HG03097 (cell line): Measurements from ENCODE around the gene NDUFV1.
"Not testable (repeated sequence)": the region's sequence is repeated elsewhere in the genome, so short reads cannot be mapped to it uniquely, and the experiment has no call there.

Source experiments
- ATAC-seq: cut with Tn5 transposase; IDR thresholded peaks from one replicate; pipeline ENCODE4 v1.9.1; 2021; ENCODE audit not compliant: unreplicated experiment, low FRiP score

NDUFV1 gene

GRCh38 chr11:67585911-67586310 is 20.8 kb upstream of the NDUFV1 start:
- ATAC-seq: no peak

GRCh38 chr11:67586568-67587250 is 20.0 kb upstream of the NDUFV1 start:
- ATAC-seq: no peak

- peak; percentile 24 for ATAC-seq
These were observed 18.6 kb upstream of the NDUFV1 start for GRCh38 chr11:67588136-67588503.

- not testable (repeated sequence) for ATAC-seq
These were observed 17.8 kb upstream of the NDUFV1 start for GRCh38 chr11:67588899-67589415.

GRCh38 chr11:67592880-67593564 is 13.7 kb upstream of the NDUFV1 start:
- no peak for ATAC-seq

GRCh38 chr11:67593565-67593905 is 13.2 kb upstream of the NDUFV1 start:
- ATAC-seq: no peak

GRCh38 chr11:67594480-67594879 is 12.3 kb upstream of the NDUFV1 start:
- no peak for ATAC-seq

GRCh38 chr11:67596753-67597300 is 9.9 kb upstream of the NDUFV1 start:
- ATAC-seq: no peak

GRCh38 chr11:67597458-67597857 is 9.3 kb upstream of the NDUFV1 start:
- ATAC-seq: not testable (repeated sequence)

GRCh38 chr11:67597963-67598362 is 8.8 kb upstream of the NDUFV1 start:
- not testable (repeated sequence) for ATAC-seq

- no peak for ATAC-seq
These were observed 7.6 kb upstream of the NDUFV1 start for GRCh38 chr11:67599149-67599548.

GRCh38 chr11:67600324-67601029 is 6.3 kb upstream of the NDUFV1 start:
- peak; percentile 74 for ATAC-seq

- no peak for ATAC-seq
These were observed 5.6 kb upstream of the NDUFV1 start for GRCh38 chr11:67601098-67601497.

- ATAC-seq: not testable (repeated sequence)
These were observed 2.6 kb upstream of the NDUFV1 start for GRCh38 chr11:67604119-67604518.

- ATAC-seq: no peak
These were observed 1.9 kb upstream of the NDUFV1 start for GRCh38 chr11:67604815-67605214.

GRCh38 chr11:67605231-67606011 is 1.3 kb upstream of the NDUFV1 start:
- no peak for ATAC-seq

- ATAC-seq: no peak
These were observed 644 bp upstream of the NDUFV1 start for GRCh38 chr11:67606093-67606491.

GRCh38 chr11:67607507-67607906 is 771 bp downstream of the NDUFV1 start:
- no peak for ATAC-seq

GRCh38 chr11:67608486-67608885 is 1.8 kb downstream of the NDUFV1 start:
- ATAC-seq: no peak

- no peak for ATAC-seq
These were observed 2.6 kb downstream of the NDUFV1 start for GRCh38 chr11:67609316-67609715.
